ENCODE data around the gene ASB2. TPM values are rescaled to one million over a fixed set of nuclear protein-coding genes. Genes with fewer than 3 reads are reported as not detected.

ASB2 gene
- total RNA-seq, 2 donors from 2014 or later: 10.3 to 17.4 TPM

GRCh38 chr14:93917141-93917540, 59.2 kb downstream of the ASB2 start:
- intact Hi-C loops (cut with DNase I): no loop called here
- Histone ChIP-seq H3K4me1 (replicated peaks) (no peaks in the 10 kb centered on the region), H3K27me3 (replicated peaks; ENCODE audit: insufficient read depth) (no peaks in the 10 kb centered on the region), H3K9me3 (no peaks in the 10 kb centered on the region), H3K36me3 (no peaks in the 10 kb centered on the region), H3K27ac (no peak overlapping the region), H3K4me3 (no peak overlapping the region)
- TF ChIP-seq CTCF (IDR thresholded peaks at IDR 0.05): no peak
- no peak for TF ChIP-seq POLR2A (IDR thresholded peaks at IDR 0.05)
- TF ChIP-seq POLR2AphosphoS5 (IDR thresholded peaks at IDR 0.05): no peak
- DNase-seq (ENCODE audit: low spot score): no peak
- WGBS: 87% methylated on average over 7 of the region's 7 CpGs

GRCh38 chr14:93916498-93916897, 59.9 kb downstream of the ASB2 start:
- intact Hi-C loops (cut with DNase I): no loop called here
- no peaks in the 10 kb centered on the region for H3K27me3 ChIP-seq (replicated peaks; ENCODE audit: insufficient read depth)
- H3K4me1 ChIP-seq (replicated peaks): no peaks in the 10 kb centered on the region
- H3K27ac ChIP-seq: no peak overlapping the region
- 53% methylated on average over 3 of the region's 3 CpGs for WGBS
- H3K36me3 ChIP-seq: no peaks in the 10 kb centered on the region
- no peak overlapping the region for H3K4me3 ChIP-seq
- H3K9me3 ChIP-seq: no peaks in the 10 kb centered on the region
- TF ChIP-seq POLR2A (IDR thresholded peaks at IDR 0.05) (no peak), POLR2AphosphoS5 (IDR thresholded peaks at IDR 0.05) (no peak), CTCF (IDR thresholded peaks at IDR 0.05) (no peak)
- DNase-seq (ENCODE audit: low spot score): no peak

- WGBS: 25% methylated on average over 2 of the region's 2 CpGs
These were observed 60.6 kb downstream of the ASB2 start for GRCh38 chr14:93915800-93916199.

GRCh38 chr14:93915070-93915705, 61.2 kb downstream of the ASB2 start:
- intact Hi-C loops (cut with DNase I): no loop called here
- 79% methylated on average over 14 of the region's 14 CpGs for WGBS
- Histone ChIP-seq H3K27me3 (replicated peaks; ENCODE audit: insufficient read depth) (no peaks in the 10 kb centered on the region), H3K27ac (no peak overlapping the region), H3K36me3 (no peaks in the 10 kb centered on the region), H3K9me3 (no peaks in the 10 kb centered on the region), H3K4me1 (replicated peaks) (no peaks in the 10 kb centered on the region), H3K4me3 (no peak overlapping the region)
- no peak for TF ChIP-seq POLR2AphosphoS5 (IDR thresholded peaks at IDR 0.05)
- TF ChIP-seq CTCF (IDR thresholded peaks at IDR 0.05): no peak
- no peak for TF ChIP-seq POLR2A (IDR thresholded peaks at IDR 0.05)
- no peak for DNase-seq (ENCODE audit: low spot score)

More at GRCh38 chr14:93915800-93916199, 60.6 kb downstream of the ASB2 start:
- Histone ChIP-seq H3K36me3 (no peaks in the 10 kb centered on the region), H3K27ac (no peak overlapping the region), H3K27me3 (replicated peaks; ENCODE audit: insufficient read depth) (no peaks in the 10 kb centered on the region), H3K4me1 (replicated peaks) (no peaks in the 10 kb centered on the region), H3K9me3 (no peaks in the 10 kb centered on the region), H3K4me3 (no peak overlapping the region)
- no peak for DNase-seq (ENCODE audit: low spot score)
- no peak for TF ChIP-seq POLR2AphosphoS5 (IDR thresholded peaks at IDR 0.05)
- TF ChIP-seq POLR2A (IDR thresholded peaks at IDR 0.05): no peak
- TF ChIP-seq CTCF (IDR thresholded peaks at IDR 0.05): no peak
- intact Hi-C loops (cut with DNase I): no loop called here

GRCh38 chr14:93914278-93914677, 62.1 kb downstream of the ASB2 start:
- DNase-seq (ENCODE audit: low spot score): no peak
- intact Hi-C loops (cut with DNase I): no loop called here
- WGBS: 95% methylated on average over 4 of the region's 4 CpGs
- no peak overlapping the region for H3K27ac ChIP-seq
- H3K4me3 ChIP-seq: no peak overlapping the region
- no peak for TF ChIP-seq POLR2A (IDR thresholded peaks at IDR 0.05)
- no peak for TF ChIP-seq POLR2AphosphoS5 (IDR thresholded peaks at IDR 0.05)
- TF ChIP-seq CTCF (IDR thresholded peaks at IDR 0.05): no peak
- H3K36me3 ChIP-seq: no peaks in the 10 kb centered on the region
- no peaks in the 10 kb centered on the region for H3K27me3 ChIP-seq (replicated peaks; ENCODE audit: insufficient read depth)
- no peaks in the 10 kb centered on the region for H3K9me3 ChIP-seq
- H3K4me1 ChIP-seq (replicated peaks): no peaks in the 10 kb centered on the region

All from prostate gland (tissue), 2 donors.